Stimulated activated CD8-positive, alpha-beta memory T cell treated with anti-CD3 and anti-CD28 coated beads, Interleukin-15, amount 100 ng/mL, for 4 hours (primary cell): ENCODE measurements around the gene SULT1A2.
"Not testable (repeated sequence)": the region's sequence is repeated elsewhere in the genome, so short reads cannot be mapped to it uniquely, and the experiment has no call there.

Experiments
- DNase-seq, 2 donors: peaks; one replicate each; pipeline ENCODE4 v3.0.0-alpha.2; 2020; ENCODE audit warnings: low read depth in 2 of 2

The SULT1A2 gene

DNA sequence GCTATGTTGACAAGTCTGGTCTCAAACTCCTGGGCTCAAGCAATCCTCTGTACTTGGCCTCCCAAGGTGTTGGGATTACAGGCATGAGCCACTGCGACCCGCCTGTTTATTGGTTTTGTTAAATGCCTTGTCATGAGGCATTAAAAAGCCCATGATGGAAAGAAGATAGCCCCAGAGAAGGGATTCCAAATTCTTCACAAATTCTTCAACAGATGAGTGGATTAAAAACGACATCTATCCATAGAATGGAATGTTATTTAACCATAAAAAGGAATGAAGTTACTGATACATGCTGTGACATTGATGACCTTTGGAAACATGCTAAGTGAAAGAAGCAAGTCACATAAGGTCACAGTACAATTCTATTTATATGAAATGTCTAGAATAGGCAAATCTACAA lies 38.4 kb downstream of the SULT1A2 start:
- no peak for DNase-seq

DNA sequence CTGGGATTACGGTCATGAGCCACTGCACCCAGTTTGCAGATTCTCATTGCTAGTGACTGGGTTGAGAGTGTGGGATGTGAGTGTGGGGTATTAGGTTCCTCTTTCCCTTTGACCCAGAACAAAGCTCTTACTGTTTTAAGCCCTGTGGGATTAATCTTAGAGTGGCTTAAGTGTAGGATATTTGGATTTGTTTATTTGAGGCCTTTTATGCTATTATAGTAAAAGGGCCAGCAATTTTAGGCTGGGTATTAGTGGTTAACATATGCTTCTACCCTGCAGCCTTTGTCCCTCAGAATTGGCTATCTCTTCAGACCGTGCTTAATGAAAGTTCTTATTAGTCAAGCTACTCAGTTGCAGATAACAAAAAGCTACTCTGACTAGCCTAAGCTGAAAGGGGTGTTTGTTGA lies 39.9 kb downstream of the SULT1A2 start:
- DNase-seq = no peak

DNA sequence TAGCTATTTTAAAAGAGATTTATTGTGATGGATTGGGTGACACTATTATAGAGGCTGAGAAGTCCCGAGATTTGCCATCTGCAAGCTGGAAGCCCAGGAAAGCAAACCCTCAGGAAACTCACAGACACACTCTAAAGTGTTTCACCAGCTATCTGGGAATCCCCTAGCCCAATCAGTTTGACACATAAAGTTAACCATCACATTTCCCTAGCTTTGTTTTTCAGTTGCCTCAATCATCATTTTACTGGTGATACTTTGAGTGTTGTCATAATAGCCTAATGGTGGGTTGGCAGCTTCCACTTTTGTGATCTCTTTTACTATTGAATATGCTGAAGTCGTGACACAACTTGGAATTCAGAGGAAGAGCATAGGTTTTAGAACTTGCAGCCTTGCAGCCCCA lies 41.3 kb downstream of the SULT1A2 start:
- DNase-seq = no peak

- no peak for DNase-seq
Observed at GRCh38 chr16:28554634-28555423, 42.0 kb downstream of the SULT1A2 start.

DNA sequence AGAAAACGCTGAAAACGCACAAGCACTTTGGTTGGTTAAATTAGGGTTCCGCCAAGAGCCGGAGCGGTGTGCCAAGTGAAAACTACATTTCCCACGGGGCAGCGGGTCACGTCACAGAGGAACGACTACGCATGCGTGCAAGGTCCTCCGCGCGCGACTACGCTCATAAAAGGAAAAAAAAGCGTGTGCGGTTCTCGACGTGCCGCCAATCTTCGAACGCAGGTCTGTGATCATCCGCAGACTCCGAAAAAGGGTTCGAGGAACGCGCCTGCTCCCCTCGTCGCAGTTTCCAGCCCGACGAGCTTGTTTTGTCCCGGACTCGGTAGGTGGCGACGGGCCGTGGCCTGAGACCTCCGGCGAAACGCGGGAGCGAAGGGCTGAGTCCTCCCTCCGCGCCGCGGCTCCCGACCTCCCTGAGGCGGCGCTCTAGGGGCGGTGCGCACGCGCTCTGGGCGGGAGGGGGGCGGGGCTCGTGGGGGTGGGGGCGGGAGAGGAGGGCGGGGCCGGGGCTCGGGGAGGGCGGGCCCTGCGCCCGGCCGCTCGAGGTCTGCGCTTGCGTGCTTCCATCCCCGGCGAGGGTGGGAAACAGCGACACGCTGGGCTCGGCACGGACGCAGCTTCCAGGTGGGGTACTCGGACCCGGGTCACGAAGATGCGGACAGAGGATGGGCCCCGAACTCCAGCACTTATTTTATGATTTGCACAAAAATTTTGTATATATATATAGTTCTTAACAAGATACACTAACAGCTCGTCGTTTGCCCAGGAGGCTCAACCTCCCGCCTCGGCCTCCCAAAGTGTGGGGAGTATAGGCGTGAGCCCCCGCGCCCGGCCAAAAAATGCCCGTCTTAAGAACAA lies 42.8 kb downstream of the SULT1A2 start, which contains the start of gene SGF29:
TSS of gene SGF29 (plus strand) at position 145 of the 858 bp plus-strand sequence. CDS start 27,150 bp downstream, outside the sequence.
- DNase-seq = peak; percentile 81 to 85

- no peak for DNase-seq
Observed at GRCh38 chr16:28549301-28549899, 47.5 kb downstream of the SULT1A2 start.

- no peak for DNase-seq
Observed at GRCh38 chr16:28548306-28548802, 48.5 kb downstream of the SULT1A2 start.

DNA sequence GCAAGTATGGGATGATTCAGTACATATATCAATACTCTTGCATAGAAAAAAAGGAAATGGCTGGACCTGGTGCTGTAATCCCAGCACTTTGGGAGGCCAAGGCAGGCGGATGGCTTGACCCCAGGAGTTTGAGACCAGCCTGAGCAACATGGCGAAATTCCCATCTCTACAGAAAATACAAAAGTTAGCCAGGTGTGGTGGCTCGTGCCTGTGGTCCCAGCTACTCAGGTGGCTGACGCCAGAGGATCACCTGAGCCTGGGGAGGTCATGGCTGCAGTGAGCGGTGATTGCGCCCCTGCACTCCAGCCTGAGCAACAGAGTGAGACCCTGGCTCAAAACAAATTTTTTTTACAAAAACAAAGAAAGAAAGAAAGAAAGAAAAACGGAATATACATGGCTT lies 50.2 kb downstream of the SULT1A2 start:
- no peak for DNase-seq

- DNase-seq = not testable (repeated sequence)
Observed at GRCh38 chr16:28545964-28546363, 50.9 kb downstream of the SULT1A2 start.

DNA sequence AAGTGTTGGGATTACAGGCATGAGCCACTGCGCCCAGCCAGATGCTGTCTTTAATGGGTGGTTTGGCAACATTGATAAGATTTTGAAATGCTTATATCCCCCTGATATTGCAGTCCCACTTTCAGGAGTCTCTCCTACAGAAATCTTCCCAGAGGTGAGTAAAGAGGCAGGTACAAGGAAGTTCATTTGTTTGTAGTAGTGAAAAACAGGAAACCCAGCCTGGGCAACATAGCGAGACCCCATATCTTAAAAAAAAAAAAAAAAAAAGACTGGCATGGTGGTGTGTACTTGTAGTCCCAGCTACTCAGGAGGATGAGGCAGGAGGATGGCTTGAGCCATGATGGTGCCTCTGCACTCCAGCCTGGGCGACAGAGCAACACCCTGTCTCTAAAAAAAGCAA lies 51.9 kb downstream of the SULT1A2 start:
- DNase-seq = no peak

GRCh38 chr16:28543072-28543471 lies 53.8 kb downstream of the SULT1A2 start:
- no peak for DNase-seq

DNA sequence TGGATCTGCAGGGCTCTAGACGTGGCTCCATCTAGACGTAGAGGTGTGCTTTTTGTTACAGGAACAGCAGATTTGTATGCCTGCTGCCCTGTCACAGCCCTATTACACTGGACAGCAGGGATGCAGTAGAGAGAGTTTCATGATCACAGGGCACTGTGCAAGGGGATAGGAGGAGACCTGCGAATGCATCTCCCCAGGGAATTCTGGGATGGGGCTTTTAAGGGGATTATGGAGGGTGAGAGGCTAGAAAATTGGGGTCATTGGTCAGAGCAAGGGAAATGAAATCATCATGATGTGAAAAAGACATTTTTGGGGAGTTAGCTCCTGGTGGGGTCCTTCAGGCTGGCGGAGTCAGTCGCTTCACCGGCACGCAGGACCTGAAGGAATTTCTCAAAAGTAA lies 54.2 kb downstream of the SULT1A2 start:
- no peak for DNase-seq
